ENCODE results near the gene PLCH1.

The PLCH1 gene

DNA sequence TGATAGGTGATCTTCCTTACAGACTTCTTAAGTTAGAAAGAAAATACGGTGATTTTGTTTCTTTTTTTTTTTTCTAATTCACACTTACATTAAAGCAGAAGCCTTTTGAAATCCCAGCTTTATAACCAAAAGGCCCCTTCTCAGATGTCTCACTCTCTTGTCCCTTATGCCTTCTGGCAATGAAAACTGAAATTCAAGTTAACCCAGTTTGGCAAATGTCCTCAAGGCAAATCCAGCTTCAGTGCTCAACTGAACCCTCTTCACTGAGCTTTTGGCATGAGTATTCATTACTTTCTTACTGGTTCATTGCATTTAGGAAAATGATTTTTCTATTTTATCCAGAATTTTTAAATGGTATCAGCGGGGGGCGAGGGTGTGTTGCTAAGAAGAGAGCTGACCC lies 17.0 kb downstream of the PLCH1 start:
- no peak for DNase-seq (ENCODE audit: extremely low read depth, insufficient read length)
- Histone ChIP-seq H3K36me3 (ENCODE audit: control insufficient read depth, insufficient read depth, low read length) (no peaks in the 10 kb centered on the region), H3K27me3 (replicated peaks; ENCODE audit: control insufficient read depth, insufficient read depth, low read length) (no peaks in the 10 kb centered on the region), H3K4me3 (replicated peaks; ENCODE audit: low read depth, low read length) (no peak overlapping the region)
- TF ChIP-seq, protein P1, sequence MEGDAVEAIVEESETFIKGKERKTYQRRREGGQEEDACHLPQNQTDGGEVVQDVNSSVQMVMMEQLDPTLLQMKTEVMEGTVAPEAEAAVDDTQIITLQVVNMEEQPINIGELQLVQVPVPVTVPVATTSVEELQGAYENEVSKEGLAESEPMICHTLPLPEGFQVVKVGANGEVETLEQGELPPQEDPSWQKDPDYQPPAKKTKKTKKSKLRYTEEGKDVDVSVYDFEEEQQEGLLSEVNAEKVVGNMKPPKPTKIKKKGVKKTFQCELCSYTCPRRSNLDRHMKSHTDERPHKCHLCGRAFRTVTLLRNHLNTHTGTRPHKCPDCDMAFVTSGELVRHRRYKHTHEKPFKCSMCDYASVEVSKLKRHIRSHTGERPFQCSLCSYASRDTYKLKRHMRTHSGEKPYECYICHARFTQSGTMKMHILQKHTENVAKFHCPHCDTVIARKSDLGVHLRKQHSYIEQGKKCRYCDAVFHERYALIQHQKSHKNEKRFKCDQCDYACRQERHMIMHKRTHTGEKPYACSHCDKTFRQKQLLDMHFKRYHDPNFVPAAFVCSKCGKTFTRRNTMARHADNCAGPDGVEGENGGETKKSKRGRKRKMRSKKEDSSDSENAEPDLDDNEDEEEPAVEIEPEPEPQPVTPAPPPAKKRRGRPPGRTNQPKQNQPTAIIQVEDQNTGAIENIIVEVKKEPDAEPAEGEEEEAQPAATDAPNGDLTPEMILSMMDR (IDR thresholded peaks at IDR 0.05; ENCODE audit: insufficient read depth, low read length, poor library complexity, severe bottlenecking), result no peak

DNA sequence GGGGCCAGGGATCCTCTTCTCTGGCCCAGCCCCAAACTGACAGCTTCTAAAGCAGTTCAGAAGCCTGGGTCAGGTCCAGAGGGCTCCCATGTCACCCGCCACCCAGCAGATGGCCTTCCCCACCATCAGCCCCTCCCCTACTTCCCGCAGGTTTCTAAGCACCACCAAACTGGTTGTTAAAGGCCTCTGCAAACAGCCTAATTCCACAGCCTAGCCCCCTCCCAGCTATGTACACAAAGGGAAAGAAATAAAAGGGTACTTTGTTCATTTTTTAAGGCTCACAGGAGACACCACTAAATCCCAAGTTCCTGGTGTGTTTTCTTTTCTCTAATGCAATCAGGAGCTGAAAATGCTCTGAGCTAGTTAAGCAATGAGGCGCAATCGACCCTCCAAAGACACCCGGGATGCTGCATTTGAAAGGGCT lies 30.6 kb downstream of the PLCH1 start:
- H3K36me3 ChIP-seq (ENCODE audit: control insufficient read depth, insufficient read depth, low read length), result no peaks in the 10 kb centered on the region
- TF ChIP-seq, protein P1 (IDR thresholded peaks at IDR 0.05; ENCODE audit: insufficient read depth, low read length, poor library complexity, severe bottlenecking), result no peak
- no peak overlapping the region for H3K4me3 ChIP-seq (replicated peaks; ENCODE audit: low read depth, low read length)
- no peaks in the 10 kb centered on the region for H3K27me3 ChIP-seq (replicated peaks; ENCODE audit: control insufficient read depth, insufficient read depth, low read length)
- DNase-seq (ENCODE audit: extremely low read depth, insufficient read length), result no peak

DNA sequence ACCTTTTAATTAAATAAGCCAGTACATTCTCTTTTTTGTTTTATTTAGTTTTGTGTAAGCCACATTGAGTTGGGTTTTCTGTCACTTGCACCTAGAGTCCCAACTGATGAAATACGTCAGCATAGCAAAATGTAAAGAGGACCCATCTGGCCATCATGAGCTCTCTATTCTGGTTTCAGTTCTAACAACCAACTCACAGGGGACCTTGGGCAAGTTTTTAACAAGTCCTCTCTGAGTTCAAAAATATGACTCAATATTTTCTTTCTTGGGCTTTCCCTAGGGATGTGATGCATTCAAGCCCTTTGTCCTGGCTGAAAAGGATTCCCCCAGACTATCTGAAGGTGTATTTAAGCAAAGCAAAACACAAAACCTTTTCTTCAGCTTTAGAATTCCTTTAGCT lies 32.9 kb downstream of the PLCH1 start:
- DNase-seq (ENCODE audit: extremely low read depth, insufficient read length), result no peak
- Histone ChIP-seq H3K4me3 (replicated peaks; ENCODE audit: low read depth, low read length) (no peak overlapping the region), H3K36me3 (ENCODE audit: control insufficient read depth, insufficient read depth, low read length) (no peaks in the 10 kb centered on the region), H3K27me3 (replicated peaks; ENCODE audit: control insufficient read depth, insufficient read depth, low read length) (no peaks in the 10 kb centered on the region)
- TF ChIP-seq, protein P1 (IDR thresholded peaks at IDR 0.05; ENCODE audit: insufficient read depth, low read length, poor library complexity, severe bottlenecking), result no peak

DNA sequence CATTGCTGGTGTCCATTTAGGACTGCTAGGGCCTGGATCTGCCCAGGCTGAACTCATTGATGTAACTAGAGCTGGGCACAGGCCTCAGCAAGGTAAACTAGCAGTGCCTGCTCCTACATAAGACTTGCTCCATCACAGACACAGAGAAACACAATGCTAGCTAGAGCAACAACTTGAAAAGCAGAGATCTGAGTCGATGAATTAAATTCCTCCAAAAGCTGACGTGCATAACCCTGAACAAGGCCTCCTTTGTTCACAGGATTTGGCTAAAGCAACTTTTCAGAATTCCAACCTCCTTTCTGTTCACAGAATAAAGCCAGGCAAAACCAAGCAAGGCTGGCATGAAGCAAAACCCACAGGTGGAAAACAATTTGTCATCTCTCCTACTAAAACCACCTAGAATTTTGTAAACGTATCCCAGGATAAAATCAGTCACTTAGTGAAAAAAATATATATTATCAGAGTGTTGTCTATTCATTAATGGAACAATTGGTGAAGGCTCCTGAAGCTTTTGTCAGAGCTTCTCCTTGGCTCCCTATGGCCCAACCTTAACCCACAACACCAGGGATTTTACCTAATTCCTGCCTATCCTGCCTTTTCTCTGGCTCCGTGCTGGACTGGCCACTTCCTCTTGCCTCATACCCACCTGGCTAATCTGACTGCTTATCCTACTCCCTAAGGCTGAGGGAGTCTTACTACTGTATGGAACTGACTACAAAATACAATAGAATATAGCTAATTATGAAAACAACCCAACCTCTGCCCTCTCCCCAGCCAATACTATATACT lies 39.9 kb downstream of the PLCH1 start:
- Histone ChIP-seq H3K27me3 (replicated peaks; ENCODE audit: control insufficient read depth, insufficient read depth, low read length) (no peaks in the 10 kb centered on the region), H3K4me3 (replicated peaks; ENCODE audit: low read depth, low read length) (no peak overlapping the region), H3K36me3 (ENCODE audit: control insufficient read depth, insufficient read depth, low read length) (no peaks in the 10 kb centered on the region)
- DNase-seq (ENCODE audit: extremely low read depth, insufficient read length), result no peak
- TF ChIP-seq, protein P1 (IDR thresholded peaks at IDR 0.05; ENCODE audit: insufficient read depth, low read length, poor library complexity, severe bottlenecking), result no peak

DNA sequence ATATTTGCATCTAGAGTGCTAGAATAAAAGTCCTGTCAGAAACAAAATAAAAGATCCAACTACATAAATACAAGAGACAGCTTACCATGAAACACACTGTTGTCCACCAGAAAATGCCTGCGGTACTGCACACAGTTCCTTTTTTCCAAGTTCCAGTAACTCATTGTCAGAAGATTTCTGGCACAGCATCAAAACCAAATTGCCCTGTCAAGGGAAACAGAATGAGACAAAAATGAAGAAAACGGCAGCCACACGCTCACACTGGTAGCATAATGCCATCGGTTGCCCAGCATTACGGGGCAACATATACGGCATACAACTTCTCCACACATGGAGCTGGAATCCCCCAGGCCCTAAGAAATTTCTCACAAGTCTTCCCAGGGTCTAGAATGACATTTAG lies 40.8 kb downstream of the PLCH1 start:
- no peak for DNase-seq (ENCODE audit: extremely low read depth, insufficient read length)
- Histone ChIP-seq H3K36me3 (ENCODE audit: control insufficient read depth, insufficient read depth, low read length) (no peaks in the 10 kb centered on the region), H3K27me3 (replicated peaks; ENCODE audit: control insufficient read depth, insufficient read depth, low read length) (no peaks in the 10 kb centered on the region), H3K4me3 (replicated peaks; ENCODE audit: low read depth, low read length) (no peak overlapping the region)
- TF ChIP-seq, protein P1 (IDR thresholded peaks at IDR 0.05; ENCODE audit: insufficient read depth, low read length, poor library complexity, severe bottlenecking), result no peak
